ENCODE data around the gene MACROD2.
"Not testable (repeated sequence)": the region's sequence is repeated elsewhere in the genome, so short reads cannot be mapped to it uniquely, and the experiment has no call there.

MACROD2 gene

DNA sequence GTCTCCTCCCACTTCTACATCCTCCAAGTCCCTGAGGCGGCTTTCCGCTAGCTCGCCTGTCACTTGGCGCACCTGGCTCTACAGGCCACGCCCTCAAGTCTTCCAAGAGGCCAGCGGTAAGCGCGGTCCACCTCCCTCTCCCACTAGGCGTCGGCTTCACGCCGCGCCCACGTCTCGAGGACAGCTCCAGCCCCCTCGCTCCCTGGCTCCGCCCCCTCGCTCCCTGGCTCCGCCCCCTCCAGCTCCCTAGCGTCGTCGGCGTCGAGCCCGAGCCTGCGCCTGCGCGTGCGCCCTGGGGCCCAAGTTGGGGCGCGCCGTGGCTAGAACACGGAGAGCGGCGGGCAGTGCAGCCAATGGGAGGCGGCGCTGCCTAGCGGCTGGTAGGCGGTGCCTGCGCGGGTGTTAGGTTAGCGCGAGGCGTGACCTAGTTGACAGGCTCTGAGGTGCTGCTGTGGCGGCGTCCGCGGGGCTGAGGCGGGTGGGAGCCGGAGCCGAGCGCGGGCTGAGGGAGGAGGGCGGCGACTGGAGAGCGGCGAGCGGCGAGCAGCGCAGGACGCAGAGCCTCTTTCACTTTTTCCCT lies at the start of gene MACROD2:
TSS of gene MACROD2 (plus strand) at position 431 of the 580 bp plus-strand sequence.
- DNase-seq (ENCODE audit: low read depth in 3 of 3), result peak in 2 of 3 donors; percentile 20 to 39

DNA sequence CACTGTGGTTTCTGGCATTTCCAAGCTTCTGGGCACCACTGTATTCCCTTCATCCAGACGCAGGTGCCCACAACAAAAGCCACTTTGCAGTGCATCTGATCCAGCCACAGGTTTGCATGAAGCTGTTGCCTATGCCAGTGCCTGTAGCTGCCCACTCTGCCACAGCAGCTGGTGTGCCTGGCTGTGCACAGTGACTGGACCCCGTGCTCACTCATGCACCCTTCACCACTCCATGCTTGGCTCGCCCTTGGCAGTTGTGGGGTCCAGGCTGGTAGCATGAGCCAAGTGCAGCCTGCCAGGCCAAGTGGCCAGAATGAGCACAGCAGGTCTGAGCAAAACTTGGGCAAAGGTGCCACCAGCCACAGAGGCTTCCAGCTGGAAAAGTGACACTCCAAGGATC lies 47.6 kb upstream of the MACROD2 start:
- no peak for DNase-seq (ENCODE audit: low read depth in 3 of 3)

DNA sequence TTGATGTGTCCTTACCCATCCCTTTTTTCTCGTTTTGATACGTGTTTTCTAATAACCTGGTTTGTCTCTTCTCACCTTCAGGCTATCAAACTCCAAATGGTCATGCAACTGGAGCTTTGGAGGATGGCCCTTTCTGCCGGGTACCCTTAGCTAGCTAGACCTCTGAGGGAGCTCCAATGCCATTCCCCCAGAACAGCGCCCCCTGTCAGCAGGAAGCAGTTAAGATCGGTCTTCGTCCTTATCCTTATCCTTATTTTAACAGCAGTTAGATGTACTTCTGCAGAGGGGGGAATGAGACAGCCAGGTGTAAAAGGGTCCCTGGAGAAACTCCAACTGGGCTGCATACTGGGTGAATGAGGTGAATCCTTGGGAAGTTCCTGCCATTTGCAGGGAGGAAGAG lies 42.1 kb upstream of the MACROD2 start:
- DNase-seq (ENCODE audit: low read depth in 3 of 3), result no peak

DNA sequence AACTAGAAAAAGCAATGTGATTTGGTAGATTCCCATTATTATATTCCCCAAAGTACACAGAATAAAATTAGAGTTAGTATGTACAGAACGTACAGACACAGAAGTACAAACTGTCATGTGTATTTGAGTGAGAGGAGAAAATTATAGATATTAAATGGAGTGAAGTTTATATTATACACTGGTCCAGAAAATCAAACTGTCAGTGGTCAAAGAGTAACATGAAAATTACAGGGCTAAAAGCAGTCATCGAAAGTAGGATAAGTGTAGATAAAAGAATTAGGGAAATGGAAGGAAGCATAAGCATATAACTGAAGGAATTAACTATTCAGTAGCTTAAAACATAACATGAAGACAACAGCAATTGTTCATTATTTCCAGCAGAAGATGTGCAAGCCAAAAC lies 35.2 kb upstream of the MACROD2 start:
- DNase-seq (ENCODE audit: low read depth in 3 of 3), result no peak

DNA sequence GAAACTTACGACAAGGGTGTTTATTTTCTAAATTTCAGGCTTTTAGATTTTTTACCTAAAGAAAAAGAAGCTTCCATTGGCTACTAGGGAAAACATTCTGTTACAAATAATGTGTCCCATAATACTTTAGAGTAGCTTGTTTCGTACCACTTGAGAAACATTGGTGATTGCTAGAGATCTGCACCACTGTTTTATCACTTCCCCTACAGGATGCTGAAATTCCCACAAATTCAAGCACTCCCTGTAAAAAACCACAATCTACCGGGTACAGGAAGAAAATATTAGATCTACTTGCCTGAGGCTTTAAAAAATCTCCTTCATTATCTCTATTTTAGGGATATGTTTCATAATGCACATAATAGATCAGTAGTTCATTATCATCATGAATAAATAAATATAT lies 34.8 kb upstream of the MACROD2 start:
- no peak for DNase-seq (ENCODE audit: low read depth in 3 of 3)

DNA sequence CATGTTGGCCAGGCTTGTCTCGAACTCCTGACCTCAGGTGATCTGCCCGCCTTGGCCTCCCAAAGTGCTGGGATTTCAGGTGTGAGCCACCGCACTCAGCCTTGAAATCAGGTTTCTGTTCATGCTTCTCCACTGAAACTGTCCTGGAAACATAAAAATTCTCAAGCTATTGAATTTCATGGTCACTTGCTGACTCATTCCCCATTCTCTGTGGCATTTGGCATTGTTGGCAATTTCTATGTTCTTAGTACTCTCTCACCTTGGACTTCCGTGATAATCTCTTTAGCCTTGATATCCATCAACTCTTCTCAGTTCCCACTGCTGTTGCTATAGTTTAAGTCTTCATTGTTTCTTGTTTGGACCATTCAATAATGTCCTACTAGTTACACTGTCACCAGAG lies 11.1 kb upstream of the MACROD2 start:
- DNase-seq (ENCODE audit: low read depth in 3 of 3), result no peak

DNA sequence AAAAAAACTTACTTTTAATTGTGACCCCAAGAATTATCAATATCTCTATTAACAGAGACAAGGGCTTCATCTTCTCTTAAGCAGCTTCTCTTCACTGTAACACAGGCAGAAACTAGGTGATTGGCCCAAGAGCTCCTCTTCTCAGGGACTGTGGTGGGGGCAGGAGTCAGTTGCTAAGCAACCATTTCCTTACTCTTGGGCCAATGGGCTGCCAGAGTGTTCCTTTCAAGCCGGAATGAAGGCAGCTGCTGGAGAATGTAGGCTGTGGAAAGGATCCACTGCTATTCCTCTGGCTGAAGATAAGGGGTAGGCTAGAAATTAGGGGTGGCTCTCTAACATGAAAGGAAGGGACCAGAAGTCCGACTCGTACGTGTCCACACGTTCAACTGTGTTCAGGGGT lies 4.9 kb upstream of the MACROD2 start, which contains the start of gene SEL1L2:
TSS of gene SEL1L2 (minus strand) at position 150 of the 400 bp plus-strand sequence. CDS start at position 70, 80 bp downstream.
- DNase-seq (ENCODE audit: low read depth in 3 of 3), result no peak

DNA sequence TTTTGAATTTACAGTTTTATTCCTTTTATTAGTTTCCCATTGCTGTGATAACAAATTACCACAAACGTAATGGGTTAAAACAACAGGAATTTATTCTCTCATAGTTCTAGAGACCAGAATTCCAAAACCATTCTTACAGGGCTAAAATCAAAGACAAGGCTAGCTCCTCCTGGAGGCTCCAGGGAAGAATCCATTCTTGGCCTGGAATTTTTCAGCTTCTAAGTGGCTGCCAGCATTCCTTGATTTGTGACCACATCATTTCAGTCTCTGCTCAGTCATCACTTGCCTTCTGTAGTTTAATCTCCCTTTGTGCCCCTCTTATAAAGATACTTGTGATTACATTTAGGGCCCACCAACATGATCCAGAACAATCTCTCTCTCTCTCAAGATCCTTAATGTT lies 4.0 kb upstream of the MACROD2 start:
- DNase-seq (ENCODE audit: low read depth in 3 of 3), result no peak

DNA sequence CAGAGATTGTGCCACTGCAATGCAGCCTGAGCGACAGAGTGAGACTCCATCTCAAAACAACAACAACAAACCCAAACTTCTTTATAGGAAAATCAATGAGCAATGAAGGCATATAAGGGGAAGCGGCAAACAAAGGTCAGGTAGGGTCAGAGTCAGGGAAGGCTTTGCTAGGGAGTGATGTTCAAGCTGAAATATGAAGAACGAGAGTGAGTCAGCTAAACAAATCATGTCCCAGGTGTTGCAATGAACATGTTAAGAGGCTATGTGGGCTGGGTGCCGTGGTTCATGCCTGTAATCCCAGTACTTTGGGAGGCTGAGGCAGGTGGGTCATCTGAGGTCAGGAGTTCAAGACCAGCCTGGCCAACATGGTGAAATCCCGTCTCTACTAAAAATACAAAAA lies 3.4 kb upstream of the MACROD2 start:
- DNase-seq (ENCODE audit: low read depth in 3 of 3), result not testable (repeated sequence)

DNA sequence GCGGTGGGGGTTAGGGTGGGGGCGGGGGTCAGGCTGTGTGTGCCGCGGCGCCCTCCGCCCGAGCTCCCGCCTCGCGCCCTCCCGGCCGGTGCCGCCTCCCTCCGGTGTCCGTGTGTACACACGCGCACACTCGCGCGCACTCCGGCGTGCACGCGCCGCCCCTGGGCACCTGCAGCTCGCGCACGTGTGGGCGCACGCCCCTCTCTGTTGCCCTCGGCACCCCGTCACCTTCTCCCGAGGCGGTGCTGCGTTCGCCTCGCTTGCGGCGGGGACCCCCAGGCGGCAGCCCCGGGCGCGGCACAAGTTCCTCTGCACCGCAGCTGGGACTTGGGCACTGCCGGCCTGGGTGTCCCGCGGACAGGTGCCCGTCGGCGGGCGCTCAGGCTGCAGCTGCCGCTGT lies 525 bp downstream of the MACROD2 start:
- DNase-seq (ENCODE audit: low read depth in 3 of 3), result no peak

DNA sequence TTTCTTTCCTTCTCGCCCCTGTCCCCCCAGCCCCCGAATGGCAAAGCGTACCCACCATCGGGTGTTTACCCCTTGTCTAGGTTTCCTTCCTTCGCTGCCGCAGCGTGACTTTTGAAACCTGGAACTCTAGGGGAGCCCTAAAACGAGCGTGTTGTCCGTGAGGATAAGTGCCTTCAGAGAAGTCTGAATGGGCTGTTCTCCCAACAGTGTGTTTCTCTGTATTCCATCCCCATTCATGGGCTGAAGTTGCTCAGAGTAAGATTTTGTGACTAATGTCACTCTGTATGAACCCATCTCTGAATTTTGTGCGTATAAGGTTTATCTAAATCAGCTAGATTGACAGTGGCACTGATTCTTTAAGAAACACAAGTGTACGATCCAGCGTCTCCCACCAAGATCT lies 949 bp downstream of the MACROD2 start:
- DNase-seq (ENCODE audit: low read depth in 3 of 3), result no peak

DNA sequence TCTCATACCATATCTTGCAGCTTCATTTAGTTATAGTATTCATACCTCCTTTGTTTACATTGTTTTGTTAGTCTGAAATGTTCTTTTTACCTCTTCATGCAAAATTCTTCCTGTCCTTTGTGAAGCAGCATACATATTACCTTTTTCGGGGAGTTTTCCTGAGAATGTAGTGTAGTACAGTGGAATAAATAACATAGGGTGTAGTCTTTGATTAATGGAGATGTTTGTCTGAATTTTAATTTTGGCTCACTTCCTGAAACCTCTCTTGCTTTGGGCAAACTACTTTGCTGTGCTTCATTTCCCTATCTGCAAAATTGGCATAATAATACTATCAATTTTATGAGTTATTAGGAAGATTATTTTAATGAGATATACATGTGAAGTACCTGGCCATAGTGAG lies 5.6 kb downstream of the MACROD2 start:
- no peak for DNase-seq (ENCODE audit: low read depth in 3 of 3)

DNA sequence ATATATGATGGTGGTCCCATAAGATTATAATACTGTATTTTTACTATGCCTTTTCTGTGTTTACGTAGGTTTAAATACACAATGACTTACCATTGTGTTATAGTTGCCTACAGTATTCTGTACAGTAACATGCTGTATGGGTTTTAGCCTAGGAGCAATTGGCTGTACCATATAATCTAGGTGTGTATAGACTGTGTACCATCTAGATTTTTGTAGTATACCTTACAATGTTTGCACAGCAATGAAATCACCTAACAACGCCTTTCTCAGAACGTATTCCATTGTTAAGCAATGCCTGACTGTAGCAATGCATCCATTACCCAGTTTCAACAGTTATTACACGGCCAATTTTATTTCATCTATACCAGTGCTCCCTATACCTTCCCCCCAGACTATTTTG lies 10.7 kb downstream of the MACROD2 start:
- no peak for DNase-seq (ENCODE audit: low read depth in 3 of 3)

DNA sequence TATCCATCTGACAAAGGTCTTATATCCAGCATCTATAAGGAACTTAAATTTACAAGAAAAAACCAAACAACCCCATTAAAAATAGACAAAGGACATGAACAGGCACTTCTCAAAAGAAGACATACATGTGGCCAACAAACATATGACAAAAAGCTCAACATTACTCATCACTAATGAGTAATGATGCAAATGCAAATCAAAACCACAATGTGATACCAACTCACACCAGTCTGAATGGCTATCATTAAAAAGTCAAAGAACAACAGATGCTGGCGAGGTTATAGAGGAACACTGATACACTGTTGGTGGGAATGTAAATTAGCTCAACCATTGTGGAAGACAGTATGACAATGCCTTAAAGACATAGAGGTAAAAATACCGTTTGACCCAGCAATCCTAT lies 13.9 kb downstream of the MACROD2 start:
- DNase-seq (ENCODE audit: low read depth in 3 of 3), result no peak

DNA sequence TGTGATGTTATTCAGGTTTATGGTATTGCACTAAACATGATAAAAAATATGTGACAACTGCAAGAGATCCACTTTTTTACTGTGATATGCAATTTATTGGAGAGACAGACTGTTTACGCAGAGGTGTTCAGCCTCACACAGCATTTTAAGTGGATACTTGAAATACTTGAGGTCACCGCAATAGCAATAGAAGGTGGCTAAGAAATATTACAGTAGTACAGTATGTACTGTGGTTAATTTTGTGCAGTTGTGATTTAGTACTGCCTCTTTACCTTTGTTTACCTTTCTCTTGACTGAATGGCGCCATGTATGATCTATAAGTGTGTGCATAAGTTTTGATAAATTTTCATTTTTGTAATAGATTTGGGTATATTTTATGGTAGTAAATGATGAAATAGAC lies 17.4 kb downstream of the MACROD2 start:
- DNase-seq (ENCODE audit: low read depth in 3 of 3), result no peak

DNA sequence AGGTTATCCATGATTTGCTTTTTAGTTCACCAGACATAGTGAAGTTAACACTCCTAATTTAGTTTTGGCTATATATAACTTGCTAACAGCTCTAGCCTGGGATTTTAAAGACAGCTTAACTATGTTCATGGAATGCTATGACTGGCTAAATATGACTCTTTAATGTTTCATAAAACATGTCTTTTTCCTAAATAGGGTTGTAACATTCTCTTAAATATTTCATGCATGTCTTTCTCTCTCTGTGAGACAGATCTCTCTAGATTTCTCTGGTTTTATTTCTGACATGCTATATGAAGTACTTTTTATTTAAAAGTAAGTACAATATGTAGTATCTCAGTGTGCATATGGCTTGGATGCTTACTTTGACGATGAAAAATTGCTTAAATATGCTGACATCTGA lies 35.7 kb downstream of the MACROD2 start:
- no peak for DNase-seq (ENCODE audit: low read depth in 3 of 3)

DNA sequence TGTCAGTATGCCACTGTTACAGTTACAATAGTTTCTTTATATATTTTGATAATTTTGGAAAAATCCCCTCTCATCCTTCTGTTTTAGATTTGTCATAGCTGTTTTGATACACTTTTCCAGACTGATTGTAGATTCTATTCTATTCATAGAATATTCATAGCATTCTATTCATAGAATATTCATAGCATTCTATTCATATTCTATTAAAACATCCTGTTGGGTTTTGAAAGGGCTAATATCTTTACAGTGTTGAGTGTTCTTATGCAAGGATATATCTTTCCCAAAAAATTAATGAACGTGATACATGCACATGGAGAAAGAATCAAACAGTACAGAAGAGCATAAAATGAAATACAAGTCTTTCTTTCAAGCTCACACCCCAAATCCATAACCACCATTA lies 38.0 kb downstream of the MACROD2 start:
- DNase-seq (ENCODE audit: low read depth in 3 of 3), result no peak

DNA sequence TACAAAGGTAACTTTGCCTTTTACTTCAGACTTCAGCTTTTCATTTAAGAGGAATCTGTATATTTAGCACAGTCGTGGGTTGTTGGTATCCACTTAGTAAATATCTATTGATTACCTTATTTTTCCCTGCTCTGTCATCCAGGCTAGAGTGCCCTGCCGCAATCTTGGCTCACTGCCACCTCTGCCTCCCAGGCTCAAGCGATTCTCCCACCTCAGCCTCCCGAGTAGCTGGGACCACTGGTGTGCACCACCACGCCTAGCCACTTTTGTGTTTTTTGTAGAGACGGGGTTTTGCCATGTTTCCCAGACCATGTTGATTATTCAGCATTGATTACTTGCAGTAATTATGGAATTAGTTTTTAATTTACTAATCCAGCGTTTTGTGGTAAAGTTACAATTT lies 41.3 kb downstream of the MACROD2 start:
- DNase-seq (ENCODE audit: low read depth in 3 of 3), result no peak

DNA sequence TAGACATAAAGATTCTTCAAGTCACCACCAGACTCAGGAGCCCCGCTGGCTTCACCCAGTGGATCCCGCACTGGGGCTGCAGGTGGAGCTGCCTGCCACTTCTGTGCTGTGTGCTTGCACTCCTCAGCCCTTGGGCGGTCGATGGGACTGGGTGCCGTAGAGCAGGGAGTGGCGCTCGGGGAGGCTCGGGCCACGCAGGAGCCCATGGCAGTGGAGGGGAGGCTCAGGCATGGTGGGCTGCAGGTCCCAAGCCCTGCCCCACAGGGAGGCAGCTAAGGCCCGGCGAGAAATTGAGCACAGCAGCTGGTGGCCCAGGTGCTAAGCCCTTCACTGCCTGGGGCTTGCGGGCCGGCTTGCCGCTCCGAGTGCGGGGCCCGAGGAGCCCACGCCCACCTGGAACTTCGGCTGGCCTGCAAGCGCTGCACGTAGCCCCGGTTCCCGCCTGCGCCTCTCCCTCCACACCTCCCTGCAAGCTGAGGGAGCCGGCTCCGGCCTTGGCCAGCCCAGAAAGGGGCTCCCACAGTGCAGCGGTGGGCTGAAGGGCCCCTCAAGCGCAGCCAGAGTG lies 49.5 kb downstream of the MACROD2 start:
- DNase-seq (ENCODE audit: low read depth in 3 of 3), result not testable (repeated sequence)

DNA sequence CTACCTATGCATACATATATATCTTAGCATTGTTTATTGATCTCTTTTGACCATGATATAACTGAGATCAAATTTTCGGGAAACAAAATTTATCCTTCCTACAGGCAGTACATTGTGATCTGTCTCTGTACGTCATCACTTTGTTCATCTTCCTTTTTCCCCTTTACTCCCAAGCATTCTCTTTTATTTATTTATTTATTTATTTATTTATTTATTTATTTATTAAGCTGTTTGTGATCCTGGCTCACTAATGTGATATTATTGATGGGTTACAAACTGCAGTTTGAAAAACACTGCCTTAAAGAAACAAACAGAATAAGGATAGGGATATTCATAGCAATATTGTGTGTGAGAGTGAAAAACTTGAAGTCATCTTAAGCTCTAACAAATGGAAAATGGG lies 51.2 kb downstream of the MACROD2 start:
- no peak for DNase-seq (ENCODE audit: low read depth in 3 of 3)

DNA sequence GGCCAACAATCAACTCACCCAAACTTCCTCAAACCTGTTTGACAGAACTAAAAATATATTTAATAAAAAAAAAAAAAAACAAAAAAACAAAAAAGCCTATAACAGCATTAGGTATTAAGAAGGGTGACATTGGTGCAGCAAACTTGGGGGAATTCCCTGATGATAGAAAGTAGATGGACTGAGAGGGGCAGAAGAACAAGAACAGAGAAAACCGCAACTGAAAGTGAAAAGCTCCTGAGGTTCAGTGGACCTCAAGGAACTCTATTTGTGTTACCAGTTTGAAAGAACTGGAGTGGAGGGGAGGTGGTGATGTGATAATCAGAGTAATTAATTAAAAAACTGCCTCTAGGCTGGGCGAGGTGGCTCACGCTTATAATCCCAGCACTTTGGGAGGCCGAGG lies 53.8 kb downstream of the MACROD2 start:
- DNase-seq (ENCODE audit: low read depth in 3 of 3), result no peak

DNA sequence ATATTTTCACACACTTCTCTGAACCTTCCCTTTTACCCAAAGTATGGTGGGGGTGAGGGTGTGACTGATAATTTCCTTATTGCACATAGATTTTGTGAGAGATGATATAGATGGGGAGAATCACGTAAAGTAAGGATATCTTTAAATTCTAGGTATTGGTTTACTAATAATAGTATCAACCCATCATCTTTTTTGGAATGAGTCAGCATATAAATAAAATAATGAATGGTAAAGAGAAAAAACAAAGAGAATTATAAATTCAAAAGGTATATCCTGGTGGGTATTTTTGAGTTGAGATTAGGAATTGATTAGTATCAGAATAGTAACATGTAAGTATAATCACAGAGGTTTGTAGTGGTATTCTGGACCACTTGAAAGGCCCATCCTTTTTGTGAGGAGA lies 56.1 kb downstream of the MACROD2 start:
- DNase-seq (ENCODE audit: low read depth in 3 of 3), result no peak

DNA sequence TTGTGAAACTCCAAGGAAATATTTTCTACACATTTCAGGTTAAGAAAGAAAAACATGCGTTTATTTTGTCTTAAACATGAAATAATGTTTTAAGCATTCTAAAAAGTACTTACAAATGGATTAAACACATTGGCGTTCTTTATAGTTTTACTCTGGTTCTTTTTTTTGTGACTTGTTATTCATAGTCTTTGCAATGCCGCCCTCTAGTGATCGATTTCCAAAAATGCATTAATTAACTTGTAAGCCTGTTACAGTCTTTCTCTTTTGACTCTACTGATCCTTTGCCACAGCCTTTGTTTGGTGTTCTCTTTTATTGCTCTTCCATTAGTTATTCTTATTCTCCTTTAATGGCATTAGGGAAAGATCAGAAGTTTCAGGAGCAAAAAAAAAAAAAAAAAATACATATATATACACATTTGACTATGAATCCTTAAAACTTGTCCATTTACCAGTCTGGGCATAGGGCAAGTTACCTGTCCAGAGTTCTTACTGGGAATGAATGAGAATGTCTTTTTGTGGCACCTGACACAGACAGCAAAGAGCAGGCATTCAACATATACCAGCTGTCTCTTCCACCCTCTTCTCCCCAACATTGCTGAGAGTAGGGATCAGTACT lies 59.9 kb downstream of the MACROD2 start:
- peak in 1 of 3 donors; percentile 11 for DNase-seq (ENCODE audit: low read depth in 3 of 3)

DNA sequence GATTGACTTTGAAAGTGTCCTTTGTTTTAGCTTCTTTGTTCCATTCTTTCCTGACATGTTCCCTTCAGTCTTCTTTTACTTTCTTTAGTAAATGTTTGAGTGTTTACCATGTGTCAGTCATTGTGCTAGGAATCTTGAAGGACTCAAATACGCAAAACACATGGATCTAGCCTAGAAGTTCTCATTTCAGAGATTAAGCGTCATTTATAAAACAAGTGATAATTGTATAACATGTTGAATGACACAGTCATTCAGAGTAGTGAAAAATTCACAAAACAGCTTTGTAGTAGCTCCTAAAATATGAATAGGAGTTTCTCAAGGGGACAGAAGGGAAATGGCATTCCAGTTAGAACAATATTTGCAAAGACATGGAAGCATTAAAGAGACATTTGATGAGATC lies 66.9 kb downstream of the MACROD2 start:
- no peak for DNase-seq (ENCODE audit: low read depth in 3 of 3)

Data from stimulated activated CD4-positive, alpha-beta T cell treated with anti-CD3 and anti-CD28 coated beads, TNF-alpha, amount 100 ng/mL, for 48 hours (primary cell).